GM12891 (cell line): ENCODE data around the gene RALGDS.
A peak's percentile ranks its signal among the peaks of the same experiment; 100 is the strongest.

Source experiments
- DNase-seq: peaks from one replicate; pipeline ENCODE4 v3.0.0; 2011; ENCODE audit warnings: low spot score; ENCODE audit not compliant: insufficient read length
- FAIRE-seq: peaks from 2 replicates; lab custom pipeline; 2011; peaks lifted over from hg19 to GRCh38; lab: Jason Lieb, UNC
- PAX5 ChIP-seq: IDR thresholded peaks from 2 replicates; pipeline ENCODE4 v1.6.1; 2011; ENCODE audit warnings: low read length, moderate library complexity, mild to moderate bottlenecking; ENCODE audit not compliant: insufficient read depth, severe bottlenecking
- POLR2A ChIP-seq: IDR thresholded peaks from 2 replicates; pipeline ENCODE4 v1.6.1; 2011; ENCODE audit warnings: low read depth, low read length, control low read depth
- POLR2AphosphoS5 ChIP-seq: IDR thresholded peaks from 2 replicates; pipeline ENCODE4 v1.6.1; 2011; ENCODE audit warnings: low read depth, low read length, control low read depth
- POU2F2 ChIP-seq: IDR thresholded peaks from 2 replicates; pipeline ENCODE4 v1.6.1; 2011; ENCODE audit warnings: low read depth, mild to moderate bottlenecking, control low read depth, low read length, moderate library complexity
- SPI1 ChIP-seq: IDR thresholded peaks from 2 replicates; pipeline ENCODE4 v1.6.1; 2011; ENCODE audit warnings: low read depth, low read length, control low read depth
- TAF1 ChIP-seq: IDR thresholded peaks from 2 replicates; pipeline ENCODE4 v1.6.1; 2011; ENCODE audit warnings: low read depth, low read length, control low read depth

The RALGDS gene

GRCh38 chr9:133135146-133135745, 14.2 kb upstream of the RALGDS start:
- no peak for FAIRE-seq

GRCh38 chr9:133134388-133135145, 13.5 kb upstream of the RALGDS start:
- FAIRE-seq (no peak), DNase-seq (no peak)
- TF ChIP-seq SPI1: no peak
- no peak for TF ChIP-seq POLR2AphosphoS5

More at GRCh38 chr9:133135146-133135745, 14.2 kb upstream of the RALGDS start:
- no peak for TF ChIP-seq SPI1
- TF ChIP-seq TAF1: no peak
- no peak for DNase-seq

- TF ChIP-seq POLR2AphosphoS5: peak; percentile 59
- TF ChIP-seq TAF1: peak; percentile 61; the same call in 1 of the 2 replicates
- TF ChIP-seq POLR2A: peak; percentile 54; the same call in 1 of the 2 replicates
- no peak for TF ChIP-seq SPI1
- no peak for TF ChIP-seq PAX5
- TF ChIP-seq POU2F2: peak; percentile 49
- FAIRE-seq (peak; percentile 90), DNase-seq (peak; percentile 97)
These were observed 12.8 kb upstream of the RALGDS start for GRCh38 chr9:133133681-133134387.

- TF ChIP-seq SPI1 (no peak), POLR2AphosphoS5 (no peak), POU2F2 (no peak), TAF1 (no peak), PAX5 (no peak), POLR2A (no peak)
- FAIRE-seq: no peak
- no peak for DNase-seq
These were observed 11.1 kb upstream of the RALGDS start for GRCh38 chr9:133132174-133132573.

GRCh38 chr9:133131506-133131905, 10.5 kb upstream of the RALGDS start:
- no peak for TF ChIP-seq POLR2A
- TF ChIP-seq TAF1: no peak
- TF ChIP-seq POLR2AphosphoS5: no peak
- TF ChIP-seq PAX5: no peak
- DNase-seq: no peak
- no peak for FAIRE-seq

GRCh38 chr9:133130685-133131244, 9.7 kb upstream of the RALGDS start:
- peak; percentile 79 for DNase-seq
- TF ChIP-seq TAF1 (no peak), PAX5 (no peak), SPI1 (peak; percentile 47; the same call in 1 of the 2 replicates), POLR2AphosphoS5 (0 out of 2 replicates have a peak, but pooled peaks have one; percentile 26)
- peak; percentile 77 for FAIRE-seq

GRCh38 chr9:133129001-133129795, 8.2 kb upstream of the RALGDS start:
- FAIRE-seq (no peak), DNase-seq (no peak)
- TF ChIP-seq SPI1 (no peak), POLR2A (no peak), POU2F2 (no peak), TAF1 (no peak), PAX5 (no peak), POLR2AphosphoS5 (no peak)

GRCh38 chr9:133128152-133128551, 7.1 kb upstream of the RALGDS start:
- FAIRE-seq: no peak
- no peak for TF ChIP-seq SPI1
- no peak for DNase-seq

GRCh38 chr9:133127340-133127981, 6.4 kb upstream of the RALGDS start:
- DNase-seq (no peak), FAIRE-seq (no peak)
- no peak for TF ChIP-seq TAF1
- no peak for TF ChIP-seq POLR2A
- no peak for TF ChIP-seq SPI1
- TF ChIP-seq POU2F2: no peak
- TF ChIP-seq POLR2AphosphoS5: no peak
- TF ChIP-seq PAX5: no peak
